RWPE2 (cell line): ENCODE results near the gene ERP27.

Source experiments
- ATAC-seq: fragments of 200-7000 bp; cut with Tn5 transposase; 3 replicates; pipeline ENCODE4 v1.9.1; 2021; ENCODE audit warnings: low read depth
- DNase-seq: peaks from one replicate; pipeline ENCODE4 v3.0.0-alpha.2; 2020; ENCODE audit warnings: low spot score
- H3K27ac ChIP-seq: fragments of 450-650 bp; 2 replicates; pipeline ENCODE4 v1.5.1; 2017; ENCODE audit warnings: mild to moderate bottlenecking; ENCODE audit not compliant: poor library complexity, severe bottlenecking
- H3K27me3 ChIP-seq: fragments of 250-450 bp; sonication (Bioruptor Pico); 2 replicates; pipeline ENCODE4 v1.5.1; 2021; ENCODE audit warnings: mild to moderate bottlenecking, moderate library complexity; ENCODE audit not compliant: insufficient read depth, poor library complexity, severe bottlenecking
- H3K36me3 ChIP-seq: fragments of 250-450 bp; sonication (Bioruptor Pico); 2 replicates; pipeline ENCODE4 v1.5.1; 2020; ENCODE audit warnings: low read depth, mild to moderate bottlenecking, moderate library complexity
- H3K4me1 ChIP-seq: fragments of 250-450 bp; sonication (Bioruptor Pico); 2 replicates; pipeline ENCODE4 v1.5.1; 2021; ENCODE audit warnings: mild to moderate bottlenecking, moderate library complexity; ENCODE audit not compliant: insufficient read depth, poor library complexity, severe bottlenecking
- H3K4me3 ChIP-seq: fragments of 250-450 bp; sonication (Bioruptor Pico); 2 replicates; pipeline ENCODE4 v1.5.1; 2021; ENCODE audit warnings: mild to moderate bottlenecking, moderate library complexity; ENCODE audit not compliant: severe bottlenecking
- H3K9me3 ChIP-seq: fragments of 250-450 bp; sonication (Bioruptor Pico); 2 replicates; pipeline ENCODE4 v1.5.1; 2021; ENCODE audit warnings: mild to moderate bottlenecking, moderate library complexity; ENCODE audit not compliant: severe bottlenecking
- TF ChIP-seq, protein P1 (sequence below): fragments of 450-650 bp; IDR thresholded peaks from one replicate; pipeline ENCODE4 v1.5.1; 2017; ENCODE audit warnings: mild to moderate bottlenecking, moderate library complexity; ENCODE audit not compliant: poor library complexity, severe bottlenecking

The ERP27 gene

DNA sequence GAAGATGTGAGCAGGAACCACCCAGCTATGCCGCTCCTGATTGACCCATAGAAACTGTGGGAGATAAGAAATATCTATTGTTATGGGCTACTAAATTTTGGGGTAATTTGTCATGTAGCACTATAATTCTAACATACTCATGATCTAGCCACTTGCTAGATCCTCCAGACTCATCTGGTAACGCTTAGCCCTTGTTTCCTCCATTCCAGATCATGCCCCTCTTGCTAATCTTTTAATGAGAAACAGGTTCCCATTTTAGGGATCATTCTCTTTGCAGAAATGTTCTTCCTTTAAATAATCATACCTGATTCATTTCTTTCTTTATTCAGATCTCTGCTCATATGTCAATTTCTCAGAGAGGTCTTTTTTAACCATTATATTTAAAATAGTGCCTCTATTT, 26.9 kb upstream of the ERP27 start:
- DNase-seq (no peak), ATAC-seq (no peak)
- H3K27me3 ChIP-seq: no peaks in the 10 kb centered on the region
- H3K9me3 ChIP-seq: no peaks in the 10 kb centered on the region
- peaks cover 10% of the 10 kb centered on the region for H3K4me1 ChIP-seq
- H3K36me3 ChIP-seq: no peaks in the 10 kb centered on the region
- no peak overlapping the region for H3K27ac ChIP-seq
- H3K4me3 ChIP-seq: no peak overlapping the region
- TF ChIP-seq, protein P1, sequence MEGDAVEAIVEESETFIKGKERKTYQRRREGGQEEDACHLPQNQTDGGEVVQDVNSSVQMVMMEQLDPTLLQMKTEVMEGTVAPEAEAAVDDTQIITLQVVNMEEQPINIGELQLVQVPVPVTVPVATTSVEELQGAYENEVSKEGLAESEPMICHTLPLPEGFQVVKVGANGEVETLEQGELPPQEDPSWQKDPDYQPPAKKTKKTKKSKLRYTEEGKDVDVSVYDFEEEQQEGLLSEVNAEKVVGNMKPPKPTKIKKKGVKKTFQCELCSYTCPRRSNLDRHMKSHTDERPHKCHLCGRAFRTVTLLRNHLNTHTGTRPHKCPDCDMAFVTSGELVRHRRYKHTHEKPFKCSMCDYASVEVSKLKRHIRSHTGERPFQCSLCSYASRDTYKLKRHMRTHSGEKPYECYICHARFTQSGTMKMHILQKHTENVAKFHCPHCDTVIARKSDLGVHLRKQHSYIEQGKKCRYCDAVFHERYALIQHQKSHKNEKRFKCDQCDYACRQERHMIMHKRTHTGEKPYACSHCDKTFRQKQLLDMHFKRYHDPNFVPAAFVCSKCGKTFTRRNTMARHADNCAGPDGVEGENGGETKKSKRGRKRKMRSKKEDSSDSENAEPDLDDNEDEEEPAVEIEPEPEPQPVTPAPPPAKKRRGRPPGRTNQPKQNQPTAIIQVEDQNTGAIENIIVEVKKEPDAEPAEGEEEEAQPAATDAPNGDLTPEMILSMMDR: no peak

DNA sequence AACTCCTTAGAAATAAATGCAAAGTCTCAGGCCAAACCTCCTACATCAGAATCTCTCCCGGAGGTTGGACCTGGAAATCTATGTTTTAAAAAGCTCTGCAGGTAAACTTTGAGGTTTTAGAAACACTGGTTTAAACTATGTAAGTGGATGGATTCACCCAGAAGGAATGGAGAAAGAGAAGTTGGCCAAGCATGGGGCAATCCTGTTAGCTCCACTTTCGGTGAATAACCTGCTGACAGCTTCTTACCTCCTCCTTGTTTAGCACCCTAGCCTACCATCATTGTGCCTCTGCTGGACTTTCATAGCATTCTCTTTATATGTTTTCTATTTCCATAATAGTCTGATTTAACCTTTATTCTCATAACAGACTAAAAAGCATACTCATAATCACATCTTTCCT, 26.1 kb upstream of the ERP27 start:
- ATAC-seq: no peak
- TF ChIP-seq, protein P1: no peak
- no peak overlapping the region for H3K27ac ChIP-seq
- no peaks in the 10 kb centered on the region for H3K9me3 ChIP-seq
- DNase-seq: no peak
- H3K36me3 ChIP-seq: no peaks in the 10 kb centered on the region
- no peak overlapping the region for H3K4me3 ChIP-seq
- peaks cover 10% of the 10 kb centered on the region for H3K4me1 ChIP-seq
- H3K27me3 ChIP-seq: no peaks in the 10 kb centered on the region

DNA sequence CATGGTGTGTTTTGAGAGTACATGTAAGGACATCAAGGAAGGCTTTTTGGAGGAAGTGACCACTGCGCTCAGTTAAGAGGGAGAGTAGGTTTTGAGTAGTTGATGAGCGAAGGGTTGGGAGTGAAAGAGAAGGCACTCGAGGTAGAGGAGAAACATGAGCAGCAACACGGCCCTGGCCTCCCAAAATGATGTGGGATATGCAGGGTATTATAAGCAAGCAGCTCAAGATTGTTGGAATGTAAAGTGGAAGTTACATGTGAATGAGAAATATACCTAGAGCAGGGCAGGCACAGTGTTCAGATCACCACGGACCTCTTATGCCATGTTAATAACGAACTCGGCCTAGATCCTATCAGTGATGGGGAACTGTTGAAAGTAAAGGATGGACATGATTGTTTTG, 25.2 kb upstream of the ERP27 start:
- TF ChIP-seq, protein P1: no peak
- H3K27ac ChIP-seq: no peak overlapping the region

DNA sequence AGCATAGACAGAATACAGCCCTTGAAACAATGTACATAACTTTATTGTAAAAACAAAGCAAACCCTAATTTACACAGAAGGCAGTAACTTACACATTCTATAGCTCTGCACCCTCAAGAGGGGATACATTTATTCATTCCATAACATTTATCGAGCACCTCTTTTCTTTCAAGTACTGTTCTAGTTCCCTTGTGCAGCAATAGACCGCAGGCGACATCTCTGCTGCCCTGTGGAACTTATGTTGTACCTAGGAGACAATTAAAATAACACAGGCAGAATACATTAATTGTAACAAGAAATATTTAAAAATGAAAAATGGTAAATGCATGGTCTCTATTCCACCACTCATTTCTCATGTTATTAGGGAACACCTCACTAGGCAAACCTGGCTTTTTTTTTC, 24.5 kb upstream of the ERP27 start:
- peak overlapping the region; percentile 94 for H3K27ac ChIP-seq
- H3K4me3 ChIP-seq: no peak overlapping the region

More for the DNA sequence above, 25.2 kb upstream of the ERP27 start:
- H3K27me3 ChIP-seq: no peaks in the 10 kb centered on the region
- no peak overlapping the region for H3K4me3 ChIP-seq
- ATAC-seq (no peak), DNase-seq (no peak)
- no peaks in the 10 kb centered on the region for H3K36me3 ChIP-seq
- H3K9me3 ChIP-seq: no peaks in the 10 kb centered on the region
- peaks cover 10% of the 10 kb centered on the region for H3K4me1 ChIP-seq

DNA sequence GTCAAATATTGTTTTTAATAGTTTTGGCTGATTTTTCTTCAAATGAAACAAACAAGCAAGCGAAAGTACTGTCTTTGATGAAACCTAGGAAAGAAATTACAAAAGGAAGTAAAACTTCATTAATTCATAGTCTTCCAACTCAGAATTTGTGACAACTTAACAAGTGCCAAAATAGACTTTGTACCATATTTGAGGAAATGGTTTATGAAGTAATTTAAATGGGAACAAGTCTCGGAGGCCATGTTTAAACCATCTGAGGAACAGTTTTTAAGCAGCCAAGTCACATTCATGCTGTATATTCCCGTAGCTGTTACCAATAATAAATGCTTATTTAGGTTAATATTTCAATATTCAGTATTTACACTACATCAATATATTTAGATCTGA, 23.8 kb upstream of the ERP27 start:
- peak overlapping the region; percentile 94 for H3K27ac ChIP-seq
- no peaks in the 10 kb centered on the region for H3K27me3 ChIP-seq
- H3K4me3 ChIP-seq: no peak overlapping the region
- H3K4me1 ChIP-seq: peaks cover 10% of the 10 kb centered on the region
- TF ChIP-seq, protein P1: no peak
- no peak for DNase-seq
- H3K9me3 ChIP-seq: no peaks in the 10 kb centered on the region
- H3K36me3 ChIP-seq: no peaks in the 10 kb centered on the region
- ATAC-seq: no peak

More for the DNA sequence above, 24.5 kb upstream of the ERP27 start:
- H3K9me3 ChIP-seq: no peaks in the 10 kb centered on the region
- H3K36me3 ChIP-seq: no peaks in the 10 kb centered on the region
- TF ChIP-seq, protein P1: no peak
- H3K4me1 ChIP-seq: peaks cover 10% of the 10 kb centered on the region
- no peak for ATAC-seq
- H3K27me3 ChIP-seq: no peaks in the 10 kb centered on the region
- DNase-seq: no peak
